Subcutaneous abdominal adipose tissue (tissue), 5 donors: ENCODE measurements around the gene GDPD3.

Experiments
- H3K27ac ChIP-seq: one replicate; pipeline ENCODE4 v1.7.0; 2013; ENCODE audit warnings: low read depth, mild to moderate bottlenecking, inconsistent platforms, low read length, moderate library complexity
- H3K27me3 ChIP-seq, 5 donors: one replicate each; pipeline ENCODE4 v1.7.0; 2013; ENCODE audit warnings: low read length in 5 of 5, inconsistent platforms in 1 of 5; ENCODE audit not compliant: control insufficient read depth in 5 of 5, insufficient read depth in 4 of 5
- H3K36me3 ChIP-seq, 5 donors: one replicate each; pipeline ENCODE4 v1.7.0; 2013; ENCODE audit warnings: low read length in 5 of 5; ENCODE audit not compliant: control insufficient read depth in 5 of 5, insufficient read depth in 5 of 5
- H3K4me1 ChIP-seq, 5 donors: one replicate each; pipeline ENCODE4 v1.7.0; 2013; ENCODE audit warnings: low read length in 5 of 5, mild to moderate bottlenecking in 3 of 5, moderate library complexity in 1 of 5; ENCODE audit not compliant: control insufficient read depth in 5 of 5, insufficient read depth in 5 of 5
- H3K4me3 ChIP-seq, 5 donors: one replicate each; pipeline ENCODE4 v1.7.0; 2013; ENCODE audit warnings: low read length in 5 of 5, low read depth in 1 of 5
- H3K9ac ChIP-seq, 5 donors: one replicate each; pipeline ENCODE4 v1.7.0; 2013; ENCODE audit warnings: low read length in 5 of 5, mild to moderate bottlenecking in 4 of 5, moderate library complexity in 3 of 5
- H3K9me3 ChIP-seq, 5 donors: one replicate each; pipeline ENCODE4 v1.7.0; 2013; ENCODE audit warnings: low read length in 5 of 5; ENCODE audit not compliant: control insufficient read depth in 5 of 5
- donor health status: healthy.
- donor health status: healthy.
- donor health status: healthy.
- donor health status: healthy.
- donor health status: healthy.

The GDPD3 gene

DNA sequence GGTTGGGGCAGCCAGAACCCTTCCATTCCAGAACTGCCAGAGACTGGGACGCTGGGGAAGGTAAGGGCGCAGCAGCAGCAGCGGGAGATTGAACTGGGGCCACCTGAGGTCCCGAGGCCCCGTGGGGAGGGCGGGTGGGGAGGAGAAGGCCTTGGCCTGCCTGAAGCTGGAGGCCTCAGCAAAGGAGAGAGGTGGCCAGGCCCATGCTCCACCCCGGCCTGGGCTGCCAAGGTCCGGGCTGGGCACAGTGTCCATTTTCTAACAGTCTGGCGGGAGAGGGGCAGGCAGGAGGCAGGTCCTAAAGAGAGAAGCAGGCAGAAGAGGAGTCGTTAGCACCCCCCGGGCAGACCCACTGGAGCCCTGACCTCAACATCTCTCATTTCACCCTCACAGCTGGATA, 1.1 kb upstream of the GDPD3 start:
- Histone ChIP-seq H3K4me3 (no peak overlapping the region), H3K36me3 (peaks cover 4 to 94% (median 64%) of the 10 kb centered on the region in 5 donors), H3K4me1 (peaks cover 2 to 28% (median 24%) of the 10 kb centered on the region in 5 donors), H3K27ac (no peak overlapping the region), H3K27me3 (no peaks in the 10 kb centered on the region), H3K9ac (no peak overlapping the region), H3K9me3 (no peaks in the 10 kb centered on the region)

DNA sequence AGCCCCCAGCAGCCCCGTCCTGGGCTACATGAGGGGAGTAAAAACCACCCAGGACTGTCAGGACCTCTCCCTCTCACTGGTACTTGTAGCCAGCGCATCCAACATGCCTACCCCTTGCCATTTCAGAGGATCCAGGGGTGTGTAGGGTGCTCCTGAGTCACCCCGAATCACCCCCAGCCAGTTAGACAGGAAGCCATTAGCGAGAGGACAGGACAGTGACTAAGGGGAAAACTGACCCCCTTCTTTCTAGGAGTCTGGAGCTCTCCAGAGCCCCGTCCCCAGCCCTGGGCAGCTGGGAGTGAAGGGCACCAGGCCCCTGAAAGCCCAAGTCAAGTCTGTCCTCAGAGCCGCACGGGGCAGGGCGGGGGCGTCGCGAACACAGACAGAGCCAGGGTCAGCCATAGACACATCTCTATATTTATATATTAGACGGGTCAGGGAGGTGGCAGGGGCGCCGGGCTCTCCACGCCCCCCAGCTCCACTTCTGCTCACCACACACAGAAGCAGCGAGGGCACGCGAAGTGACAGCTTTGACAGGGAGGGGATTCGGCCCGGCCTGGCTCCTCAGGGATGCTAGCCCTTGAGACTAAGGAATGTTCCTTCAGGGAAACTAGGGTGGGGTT, 485 bp upstream of the GDPD3 start:
- no peaks in the 10 kb centered on the region for H3K27me3 ChIP-seq
- no peaks in the 10 kb centered on the region for H3K9me3 ChIP-seq
- H3K4me3 ChIP-seq = no peak overlapping the region
- peak overlapping the region; percentile 37 for H3K27ac ChIP-seq
- H3K4me1 ChIP-seq = peaks cover 2 to 28% (median 24%) of the 10 kb centered on the region in 5 donors
- H3K9ac ChIP-seq = peak overlapping the region in 3 of 5 donors; percentile 13 to 35 (median 27)
- H3K36me3 ChIP-seq = peaks cover 0 to 90% (median 59%) of the 10 kb centered on the region in 5 donors

- H3K27ac ChIP-seq = no peak overlapping the region
- no peak overlapping the region for H3K4me3 ChIP-seq
- H3K9me3 ChIP-seq = no peaks in the 10 kb centered on the region
- peaks cover 2 to 28% (median 24%) of the 10 kb centered on the region in 5 donors for H3K4me1 ChIP-seq
- no peaks in the 10 kb centered on the region for H3K27me3 ChIP-seq
- peaks cover 0 to 87% (median 55%) of the 10 kb centered on the region in 5 donors for H3K36me3 ChIP-seq
- no peak overlapping the region for H3K9ac ChIP-seq
Observed at GRCh38 chr16:30112197-30113030, 923 bp downstream of the GDPD3 start.

GRCh38 chr16:30110661-30111060, 2.7 kb downstream of the GDPD3 start:
- H3K9me3 ChIP-seq = no peaks in the 10 kb centered on the region
- no peak overlapping the region for H3K4me3 ChIP-seq
- no peaks in the 10 kb centered on the region for H3K27me3 ChIP-seq
- peaks cover 2 to 28% (median 24%) of the 10 kb centered on the region in 5 donors for H3K4me1 ChIP-seq
- H3K36me3 ChIP-seq = peaks cover 0 to 84% (median 49%) of the 10 kb centered on the region in 5 donors
- H3K27ac ChIP-seq = no peak overlapping the region
- no peak overlapping the region for H3K9ac ChIP-seq

- no peaks in the 10 kb centered on the region for H3K9me3 ChIP-seq
- H3K27me3 ChIP-seq = no peaks in the 10 kb centered on the region
- no peak overlapping the region for H3K27ac ChIP-seq
- H3K36me3 ChIP-seq = peaks cover 0 to 75% (median 51%) of the 10 kb centered on the region in 5 donors
- peaks cover 2 to 5% (median 4%) of the 10 kb centered on the region in 5 donors for H3K4me1 ChIP-seq
- H3K4me3 ChIP-seq = no peak overlapping the region
- H3K9ac ChIP-seq = no peak overlapping the region
Observed at GRCh38 chr16:30108059-30108850, 5.1 kb downstream of the GDPD3 start.

DNA sequence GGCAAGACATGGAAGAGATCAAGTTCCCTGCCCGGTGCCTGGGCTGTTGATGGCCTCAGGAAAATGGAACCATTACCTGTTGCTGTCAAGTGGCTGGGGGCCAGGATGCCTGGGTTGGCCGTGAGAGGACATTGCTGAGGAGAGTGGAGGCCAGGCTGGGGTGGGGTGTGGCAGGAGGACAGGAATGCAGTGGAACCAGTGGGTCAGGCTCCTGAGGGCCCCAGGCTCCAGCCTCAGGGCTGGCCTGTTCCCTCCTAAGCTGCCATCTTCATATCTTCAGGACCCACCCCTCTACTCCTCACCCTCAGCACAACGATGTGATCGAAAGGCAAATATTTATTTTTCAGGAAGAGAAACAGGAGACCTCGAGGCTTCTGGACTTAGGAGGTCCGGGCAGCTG, 8.8 kb downstream of the GDPD3 start:
- Histone ChIP-seq H3K4me1 (peaks cover 0 to 2% (median 0%) of the 10 kb centered on the region in 5 donors), H3K4me3 (no peak overlapping the region), H3K36me3 (peaks cover 0 to 42% (median 30%) of the 10 kb centered on the region in 5 donors), H3K9ac (no peak overlapping the region), H3K9me3 (no peaks in the 10 kb centered on the region), H3K27me3 (no peaks in the 10 kb centered on the region), H3K27ac (no peak overlapping the region)

GRCh38 chr16:30104090-30104489, 9.2 kb downstream of the GDPD3 start:
- Histone ChIP-seq H3K27ac (no peak overlapping the region), H3K9me3 (no peaks in the 10 kb centered on the region), H3K4me3 (no peak overlapping the region), H3K9ac (no peak overlapping the region), H3K4me1 (peaks cover 0 to 2% (median 0%) of the 10 kb centered on the region in 5 donors), H3K36me3 (peaks cover 0 to 40% (median 30%) of the 10 kb centered on the region in 5 donors), H3K27me3 (no peaks in the 10 kb centered on the region)

DNA sequence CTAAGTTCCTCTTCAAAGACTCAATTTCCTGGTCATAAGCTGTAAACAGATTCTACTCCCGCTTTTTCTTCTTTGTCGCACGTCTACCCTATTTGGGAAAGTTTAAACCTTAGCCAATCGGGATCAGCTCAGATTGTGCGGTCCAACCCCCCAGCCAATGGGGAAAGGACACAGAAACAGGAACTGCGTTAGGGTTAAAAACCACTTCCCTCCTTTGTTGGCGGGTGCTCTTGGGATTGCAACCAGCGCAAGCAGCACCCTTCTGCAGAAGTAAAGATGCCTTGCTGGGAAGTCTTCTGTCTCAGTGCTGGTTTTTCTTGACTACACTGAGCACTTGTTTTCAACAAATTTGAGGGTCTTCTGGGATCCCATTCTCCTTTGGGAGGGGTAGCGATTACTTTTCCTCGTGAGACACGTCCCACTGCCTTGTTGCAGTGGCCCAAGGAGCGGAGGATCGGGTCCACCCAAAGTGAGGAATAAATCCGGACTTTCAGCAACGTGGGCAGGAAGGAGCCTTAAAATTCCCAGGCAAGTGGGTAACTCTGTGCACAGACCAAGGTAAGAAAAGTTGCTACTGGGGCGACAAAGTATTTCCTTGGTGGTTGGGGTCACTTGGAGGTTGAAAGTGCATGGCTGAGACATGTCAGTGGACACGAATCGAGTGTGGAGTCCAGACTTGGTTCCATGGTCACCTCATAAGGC, 16.3 kb downstream of the GDPD3 start:
- Histone ChIP-seq H3K4me3 (peak overlapping the region; percentile 62 to 72 (median 65)), H3K9ac (peak overlapping the region in 3 of 5 donors; percentile 73 to 86 (median 76)), H3K27ac (peak overlapping the region; percentile 60)

GRCh38 chr16:30096105-30096861, 17.1 kb downstream of the GDPD3 start, which contains the start of gene YPEL3:
YPEL3 (minus strand) TSS chr16:30096213; CDS start chr16:30095482, 731 bp downstream.
- Histone ChIP-seq H3K36me3 (peaks cover 3 to 16% (median 14%) of the 10 kb centered on the region in 5 donors), H3K4me1 (peaks cover 6 to 44% (median 38%) of the 10 kb centered on the region in 5 donors)

More for the DNA sequence above, 16.3 kb downstream of the GDPD3 start:
- peaks cover 3 to 15% (median 13%) of the 10 kb centered on the region in 5 donors for H3K9me3 ChIP-seq
- H3K4me1 ChIP-seq = peaks cover 6 to 39% (median 33%) of the 10 kb centered on the region in 5 donors
- peaks cover 3 to 16% (median 14%) of the 10 kb centered on the region in 5 donors for H3K36me3 ChIP-seq
- H3K27me3 ChIP-seq = no peaks in the 10 kb centered on the region

More at GRCh38 chr16:30096105-30096861, 17.1 kb downstream of the GDPD3 start, which contains the start of gene YPEL3:
- Histone ChIP-seq H3K9me3 (peaks cover 3 to 15% (median 13%) of the 10 kb centered on the region in 5 donors), H3K9ac (peak within 1 kb of the TSS; percentile 73 to 97 (median 87)), H3K27ac (peak within 1 kb of the TSS; percentile 89), H3K27me3 (no peaks in the 10 kb centered on the region), H3K4me3 (peak within 1 kb of the TSS; percentile 72 to 94 (median 84))
